Muscle layer of duodenum (tissue), 2 donors: ENCODE measurements around the gene ACTN4.

ENCODE experiments used
- H3K27ac ChIP-seq: one replicate; pipeline ENCODE4 v1.7.0; 2013; ENCODE audit warnings: mild to moderate bottlenecking, low read length
- H3K27me3 ChIP-seq: one replicate; pipeline ENCODE4 v1.7.0; 2013; ENCODE audit warnings: low read depth, mild to moderate bottlenecking, control low read depth, low read length
- H3K36me3 ChIP-seq, 2 donors: one replicate each; pipeline ENCODE4 v1.7.0; 2013; ENCODE audit warnings: low read length in 2 of 2, control low read depth in 1 of 2, mild to moderate bottlenecking in 1 of 2; ENCODE audit not compliant: insufficient read depth in 2 of 2, control insufficient read depth in 1 of 2
- H3K4me1 ChIP-seq, 2 donors: one replicate each; pipeline ENCODE4 v1.7.0; 2013; ENCODE audit warnings: low read length in 2 of 2, mild to moderate bottlenecking in 2 of 2, control low read depth in 1 of 2, moderate library complexity in 1 of 2; ENCODE audit not compliant: insufficient read depth in 2 of 2, control insufficient read depth in 1 of 2
- H3K4me3 ChIP-seq, 2 donors: one replicate each; pipeline ENCODE4 v1.7.0; 2013; ENCODE audit warnings: low read length in 2 of 2, low read depth in 1 of 2, mild to moderate bottlenecking in 1 of 2
- H3K9me3 ChIP-seq, 2 donors: one replicate each; pipeline ENCODE4 v1.7.0; 2013; ENCODE audit warnings: low read length in 2 of 2, control low read depth in 1 of 2, mild to moderate bottlenecking in 1 of 2; ENCODE audit not compliant: control insufficient read depth in 1 of 2
- donor health status: healthy.

Gene ACTN4

GRCh38 chr19:38717855-38718254 is 70.4 kb downstream of the ACTN4 start:
- Histone ChIP-seq H3K4me1 (peaks cover 2 to 52% of the 10 kb centered on the region in 2 donors), H3K36me3 (peaks cover 73 to 74% of the 10 kb centered on the region in 2 donors), H3K27me3 (no peaks in the 10 kb centered on the region), H3K27ac (no peak overlapping the region), H3K4me3 (no peak overlapping the region), H3K9me3 (no peaks in the 10 kb centered on the region)

DNA sequence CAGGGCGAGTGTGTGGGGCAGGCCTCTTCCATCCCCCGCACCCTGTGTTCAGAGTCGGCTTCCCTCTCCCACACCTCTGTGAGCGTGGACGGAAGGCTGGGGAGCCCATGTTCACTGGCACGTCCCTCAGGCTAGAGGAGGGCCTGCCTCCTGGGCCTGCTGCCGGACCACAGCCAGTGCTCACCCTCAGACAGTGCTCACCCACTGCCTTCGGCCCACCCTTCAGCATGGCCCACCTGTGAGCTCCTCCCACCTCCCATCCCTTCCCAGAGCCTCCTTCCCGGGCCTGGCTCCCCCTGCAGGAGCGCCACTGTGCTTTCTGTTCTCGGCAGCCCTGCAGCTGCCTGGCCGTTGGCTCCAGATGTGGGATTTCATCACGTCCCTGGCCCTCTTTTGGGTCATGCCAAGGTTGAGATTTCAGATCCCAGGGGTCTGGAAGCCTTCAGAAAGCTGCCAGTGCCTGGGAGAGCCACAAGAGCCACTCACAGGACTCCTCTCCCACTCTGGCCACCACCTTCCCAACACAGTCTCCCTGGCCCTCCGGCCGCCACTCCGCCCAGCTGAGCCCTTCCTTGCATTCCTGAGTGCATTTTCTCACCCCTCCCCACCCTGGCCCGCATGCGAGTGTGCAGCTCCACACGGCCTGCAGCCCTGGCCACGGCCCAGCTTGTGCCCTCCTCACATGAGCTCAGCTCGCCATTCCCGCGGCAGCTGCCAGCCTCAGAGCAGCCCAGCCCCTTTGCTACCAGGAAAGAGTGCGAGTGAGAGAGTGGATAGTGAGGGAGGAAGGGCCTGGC is 71.5 kb downstream of the ACTN4 start:
- H3K9me3 ChIP-seq: no peaks in the 10 kb centered on the region
- no peak overlapping the region for H3K4me3 ChIP-seq
- H3K27me3 ChIP-seq: no peaks in the 10 kb centered on the region
- peak overlapping the region; percentile 45 for H3K27ac ChIP-seq
- H3K36me3 ChIP-seq: peaks cover 68 to 84% of the 10 kb centered on the region in 2 donors
- H3K4me1 ChIP-seq: peaks cover 3 to 44% of the 10 kb centered on the region in 2 donors

- Histone ChIP-seq H3K27me3 (no peaks in the 10 kb centered on the region), H3K27ac (peak overlapping the region; percentile 45), H3K4me1 (peaks cover 3 to 36% of the 10 kb centered on the region in 2 donors), H3K4me3 (no peak overlapping the region), H3K9me3 (no peaks in the 10 kb centered on the region), H3K36me3 (peaks cover 64 to 85% of the 10 kb centered on the region in 2 donors)
Observed at GRCh38 chr19:38719761-38720558, 72.5 kb downstream of the ACTN4 start.

GRCh38 chr19:38720559-38721236 is 73.2 kb downstream of the ACTN4 start:
- no peak overlapping the region for H3K4me3 ChIP-seq
- H3K27ac ChIP-seq: no peak overlapping the region
- no peaks in the 10 kb centered on the region for H3K27me3 ChIP-seq
- peaks cover 69 to 92% of the 10 kb centered on the region in 2 donors for H3K36me3 ChIP-seq
- no peaks in the 10 kb centered on the region for H3K9me3 ChIP-seq
- peaks cover 3 to 36% of the 10 kb centered on the region in 2 donors for H3K4me1 ChIP-seq

DNA sequence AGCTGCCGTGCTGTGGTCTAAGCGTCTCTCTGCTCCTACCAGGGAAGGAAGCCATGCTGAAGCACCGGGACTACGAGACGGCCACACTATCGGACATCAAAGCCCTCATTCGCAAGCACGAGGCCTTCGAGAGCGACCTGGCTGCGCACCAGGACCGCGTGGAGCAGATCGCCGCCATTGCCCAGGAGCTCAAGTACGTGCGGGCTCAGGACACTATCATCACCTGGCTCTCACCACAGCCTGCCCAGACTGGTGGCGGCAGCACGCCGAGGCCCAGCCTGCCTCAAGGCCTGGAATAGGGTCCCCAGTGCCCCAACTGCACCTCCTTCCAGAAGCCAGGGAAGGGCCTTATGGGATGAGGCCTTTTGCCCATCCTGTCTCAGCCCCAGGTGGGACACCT is 74.0 kb downstream of the ACTN4 start:
- H3K9me3 ChIP-seq: no peaks in the 10 kb centered on the region
- peak overlapping the region; percentile 33 for H3K27ac ChIP-seq
- peaks cover 3 to 36% of the 10 kb centered on the region in 2 donors for H3K4me1 ChIP-seq
- H3K36me3 ChIP-seq: peaks cover 70 to 95% of the 10 kb centered on the region in 2 donors
- no peak overlapping the region for H3K4me3 ChIP-seq
- no peaks in the 10 kb centered on the region for H3K27me3 ChIP-seq

- Histone ChIP-seq H3K9me3 (no peaks in the 10 kb centered on the region), H3K36me3 (peaks cover 72 to 95% of the 10 kb centered on the region in 2 donors), H3K4me3 (no peak overlapping the region), H3K27ac (peak overlapping the region; percentile 39), H3K4me1 (peaks cover 3 to 36% of the 10 kb centered on the region in 2 donors), H3K27me3 (no peaks in the 10 kb centered on the region)
Observed at GRCh38 chr19:38721979-38722773, 74.7 kb downstream of the ACTN4 start.

GRCh38 chr19:38722947-38723605 is 75.6 kb downstream of the ACTN4 start:
- no peak overlapping the region for H3K4me3 ChIP-seq
- peaks cover 68 to 95% of the 10 kb centered on the region in 2 donors for H3K36me3 ChIP-seq
- no peaks in the 10 kb centered on the region for H3K27me3 ChIP-seq
- H3K4me1 ChIP-seq: peaks cover 3 to 44% of the 10 kb centered on the region in 2 donors
- H3K27ac ChIP-seq: peak overlapping the region; percentile 39
- no peaks in the 10 kb centered on the region for H3K9me3 ChIP-seq

GRCh38 chr19:38723606-38723965 is 76.1 kb downstream of the ACTN4 start:
- Histone ChIP-seq H3K27ac (no peak overlapping the region), H3K4me1 (peaks cover 3 to 43% of the 10 kb centered on the region in 2 donors), H3K4me3 (no peak overlapping the region), H3K27me3 (no peaks in the 10 kb centered on the region), H3K9me3 (no peaks in the 10 kb centered on the region), H3K36me3 (peaks cover 66 to 94% of the 10 kb centered on the region in 2 donors)

- Histone ChIP-seq H3K4me1 (peaks cover 3 to 36% of the 10 kb centered on the region in 2 donors), H3K36me3 (peaks cover 59 to 94% of the 10 kb centered on the region in 2 donors), H3K27ac (no peak overlapping the region), H3K27me3 (no peaks in the 10 kb centered on the region), H3K9me3 (no peaks in the 10 kb centered on the region), H3K4me3 (no peak overlapping the region)
Observed at GRCh38 chr19:38723990-38724854, 76.8 kb downstream of the ACTN4 start.
